ENCODE results near the gene MEI4. TPM values are rescaled to one million over a fixed set of nuclear protein-coding genes. Genes with fewer than 3 reads are reported as not detected.

MEI4 gene
- total RNA-seq, 1 donor from 2014 or later = not detected

GRCh38 chr6:77620278-77620882 lies 32.5 kb upstream of the MEI4 start:
- peak; percentile 29 for TF ChIP-seq CTCF (IDR thresholded peaks at IDR 0.05)
- no peak overlapping the region for H3K27ac ChIP-seq
- H3K4me3 ChIP-seq = no peak overlapping the region
- peaks cover 4% of the 10 kb centered on the region for H3K9me3 ChIP-seq
- H3K4me1 ChIP-seq = no peaks in the 10 kb centered on the region
- no peaks in the 10 kb centered on the region for H3K36me3 ChIP-seq
- no peaks in the 10 kb centered on the region for H3K27me3 ChIP-seq (ENCODE audit: low read depth)
- no peak for DNase-seq
- no peak for ATAC-seq
- intact Hi-C loops (cut with DNase I) = no loop called here

GRCh38 chr6:77624515-77624914 lies 28.3 kb upstream of the MEI4 start:
- no peak for DNase-seq
- no peak for ATAC-seq
- no peak overlapping the region for H3K4me3 ChIP-seq
- no peaks in the 10 kb centered on the region for H3K4me1 ChIP-seq
- intact Hi-C loops (cut with DNase I) = no loop called here
- no peaks in the 10 kb centered on the region for H3K36me3 ChIP-seq
- no peak for TF ChIP-seq CTCF (IDR thresholded peaks at IDR 0.05)
- H3K27me3 ChIP-seq (ENCODE audit: low read depth) = no peaks in the 10 kb centered on the region
- no peaks in the 10 kb centered on the region for H3K9me3 ChIP-seq
- no peak overlapping the region for H3K27ac ChIP-seq

- no peak overlapping the region for H3K27ac ChIP-seq
- intact Hi-C loops (cut with DNase I) = no loop called here
- DNase-seq = no peak
- H3K36me3 ChIP-seq = no peaks in the 10 kb centered on the region
- no peaks in the 10 kb centered on the region for H3K4me1 ChIP-seq
- TF ChIP-seq CTCF (IDR thresholded peaks at IDR 0.05) = no peak
- H3K9me3 ChIP-seq = no peaks in the 10 kb centered on the region
- H3K4me3 ChIP-seq = no peak overlapping the region
- no peak for ATAC-seq
- H3K27me3 ChIP-seq (ENCODE audit: low read depth) = no peaks in the 10 kb centered on the region
These were observed 26.4 kb upstream of the MEI4 start for GRCh38 chr6:77626426-77626825.

GRCh38 chr6:77630014-77630413 lies 22.8 kb upstream of the MEI4 start:
- Histone ChIP-seq H3K27ac (no peak overlapping the region), H3K36me3 (no peaks in the 10 kb centered on the region), H3K9me3 (no peaks in the 10 kb centered on the region), H3K4me3 (no peak overlapping the region), H3K27me3 (ENCODE audit: low read depth) (no peaks in the 10 kb centered on the region), H3K4me1 (no peaks in the 10 kb centered on the region)
- DNase-seq = no peak
- ATAC-seq = no peak
- TF ChIP-seq CTCF (IDR thresholded peaks at IDR 0.05) = no peak
- intact Hi-C loops (cut with DNase I) = no loop called here

- H3K27me3 ChIP-seq (ENCODE audit: low read depth) = no peaks in the 10 kb centered on the region
These were observed 19.4 kb upstream of the MEI4 start for GRCh38 chr6:77633471-77633870.

More at GRCh38 chr6:77633471-77633870, 19.4 kb upstream of the MEI4 start:
- no peaks in the 10 kb centered on the region for H3K36me3 ChIP-seq
- no peak for ATAC-seq
- no peak for DNase-seq
- H3K4me3 ChIP-seq = no peak overlapping the region
- TF ChIP-seq CTCF (IDR thresholded peaks at IDR 0.05) = no peak
- H3K4me1 ChIP-seq = no peaks in the 10 kb centered on the region
- H3K27ac ChIP-seq = no peak overlapping the region
- intact Hi-C loops (cut with DNase I) = no loop called here
- no peaks in the 10 kb centered on the region for H3K9me3 ChIP-seq
